ENCODE data around the gene CIAO2B. TPM values are rescaled to one million over a fixed set of nuclear protein-coding genes. Genes with fewer than 3 reads are reported as not detected.
A peak's percentile ranks its signal among the peaks of the same experiment; 100 is the strongest.

The CIAO2B gene
- total and polyA plus RNA-seq, 7 donors = 71.7 to 219 (median 121) TPM

- 81% methylated on average over 2 of the region's 2 CpGs for WGBS, 2 donors
- intact Hi-C loops (cut with DNase I) = no loop called here
- DNase-seq = no peak
Measured at GRCh38 chr16:66950437-66950836, 16.2 kb upstream of the CIAO2B start.

GRCh38 chr16:66949472-66949871 is 15.3 kb upstream of the CIAO2B start:
- H3K27ac ChIP-seq = no peak overlapping the region
- H3K27me3 ChIP-seq = peaks cover 0 to 51% (median 3%) of the 10 kb centered on the region in 3 donors
- TF ChIP-seq POLR2A (IDR thresholded peaks at IDR 0.05) (no peak), EP300 (IDR thresholded peaks at IDR 0.05) (no peak), POLR2AphosphoS5 (IDR thresholded peaks at IDR 0.05) (no peak), CTCF (IDR thresholded peaks at IDR 0.05) (no peak)
- H3K9me3 ChIP-seq = no peaks in the 10 kb centered on the region
- no peak for DNase-seq
- WGBS, 2 donors = 30 to 71% methylated on average over 6 of the region's 6 CpGs
- peaks cover 0 to 20% (median 15%) of the 10 kb centered on the region in 4 donors for H3K4me1 ChIP-seq
- no peaks in the 10 kb centered on the region for H3K36me3 ChIP-seq
- no peak overlapping the region for H3K4me3 ChIP-seq
- intact Hi-C loops (cut with DNase I) = no loop called here

More at GRCh38 chr16:66950437-66950836, 16.2 kb upstream of the CIAO2B start:
- Histone ChIP-seq H3K27ac (no peak overlapping the region), H3K36me3 (no peaks in the 10 kb centered on the region), H3K9me3 (no peaks in the 10 kb centered on the region), H3K4me3 (no peak overlapping the region), H3K27me3 (peaks cover 0 to 51% (median 3%) of the 10 kb centered on the region in 3 donors), H3K4me1 (peaks cover 0 to 20% (median 15%) of the 10 kb centered on the region in 4 donors)
- TF ChIP-seq POLR2AphosphoS5 (IDR thresholded peaks at IDR 0.05) = no peak
- TF ChIP-seq POLR2A (IDR thresholded peaks at IDR 0.05) = no peak
- no peak for TF ChIP-seq EP300 (IDR thresholded peaks at IDR 0.05)
- no peak for TF ChIP-seq CTCF (IDR thresholded peaks at IDR 0.05)

- 39 to 73% methylated on average over 21 of the region's 21 CpGs for WGBS, 2 donors
- no peak for DNase-seq
- Histone ChIP-seq H3K27me3 (peaks cover 0 to 49% (median 3%) of the 10 kb centered on the region in 3 donors), H3K27ac (no peak overlapping the region), H3K4me1 (peaks cover 0 to 20% (median 15%) of the 10 kb centered on the region in 4 donors), H3K36me3 (peaks cover 0 to 3% (median 1%) of the 10 kb centered on the region in 4 donors), H3K4me3 (peak overlapping the region in 3 of 4 donors; percentile 48 to 58 (median 57)), H3K9me3 (no peaks in the 10 kb centered on the region)
- TF ChIP-seq CTCF (IDR thresholded peaks at IDR 0.05) = no peak
- TF ChIP-seq EP300 (IDR thresholded peaks at IDR 0.05) = no peak
- no peak for TF ChIP-seq POLR2AphosphoS5 (IDR thresholded peaks at IDR 0.05)
- TF ChIP-seq POLR2A (IDR thresholded peaks at IDR 0.05) = no peak
- intact Hi-C loops (cut with DNase I) = no loop called here
Measured at GRCh38 chr16:66948837-66949225, 14.6 kb upstream of the CIAO2B start.

- no peaks in the 10 kb centered on the region for H3K9me3 ChIP-seq
- DNase-seq = no peak
- H3K4me3 ChIP-seq = peak overlapping the region; percentile 27 to 58 (median 52)
- H3K36me3 ChIP-seq = peaks cover 0 to 8% (median 6%) of the 10 kb centered on the region in 4 donors
- peaks cover 0 to 20% (median 15%) of the 10 kb centered on the region in 4 donors for H3K4me1 ChIP-seq
- peaks cover 0 to 44% (median 3%) of the 10 kb centered on the region in 3 donors for H3K27me3 ChIP-seq
- no peak for TF ChIP-seq POLR2AphosphoS5 (IDR thresholded peaks at IDR 0.05)
- no peak for TF ChIP-seq EP300 (IDR thresholded peaks at IDR 0.05)
- no peak for TF ChIP-seq POLR2A (IDR thresholded peaks at IDR 0.05)
- no peak for TF ChIP-seq CTCF (IDR thresholded peaks at IDR 0.05)
- peak overlapping the region in 1 of 4 donors; percentile 6 for H3K27ac ChIP-seq
- 9 to 15% methylated on average over 44 of the region's 44 CpGs for WGBS, 2 donors
- intact Hi-C loops (cut with DNase I) = no loop called here
Measured at GRCh38 chr16:66948134-66948836, 14.1 kb upstream of the CIAO2B start.

All from sigmoid colon (tissue), 7 donors.